Gastrocnemius medialis (tissue), 4 donors: ENCODE measurements around the gene RBBP8NL. TPM values are rescaled to one million over a fixed set of nuclear protein-coding genes. Genes with fewer than 3 reads are reported as not detected.
A peak's percentile ranks its signal among the peaks of the same experiment; 100 is the strongest.

Experiments
- ATAC-seq, 2 donors: fragments of 150-250 bp; one replicate each; pipeline ENCODE4 v1.9.1; 2016
- DNase-seq, 2 donors: peaks; one replicate each; pipeline ENCODE4 v3.0.0-alpha.2; 2019
- H3K27ac ChIP-seq, 4 donors: fragments of 200-600 bp; sonication (generic); 1 replicate in 1 of 4; 2 replicates in 3 of 4; pipeline ENCODE4 v1.5.1; 2016 to 2018; ENCODE audit warnings: mild to moderate bottlenecking in 2 of 4, moderate library complexity in 1 of 4
- H3K27me3 ChIP-seq, 3 donors: fragments of 200-600 bp; sonication (generic) in 2 of 3; 1 replicate in 1 of 3; 2 replicates in 2 of 3; pipeline versions ENCODE4 v1.5.1 to v1.6.0; 2016 to 2019; ENCODE audit warnings: mild to moderate bottlenecking in 1 of 3, moderate library complexity in 1 of 3
- H3K36me3 ChIP-seq, 2 donors: fragments of 200-600 bp; sonication (generic) in 1 of 2; one replicate each; pipeline ENCODE4 v1.5.1; 2017 to 2018
- H3K4me1 ChIP-seq, 2 donors: fragments of 200-600 bp; sonication (generic) in 1 of 2; one replicate each; pipeline ENCODE4 v1.5.1; 2016 to 2017; ENCODE audit warnings: mild to moderate bottlenecking in 2 of 2
- H3K4me3 ChIP-seq, 4 donors: fragments of 200-600 bp; sonication (generic) in 3 of 4; 1 replicate in 1 of 4; 2 replicates in 3 of 4; pipeline ENCODE4 v1.5.1; 2016 to 2019; ENCODE audit warnings: mild to moderate bottlenecking in 2 of 4
- H3K9me3 ChIP-seq, 3 donors: fragments of 200-600 bp; sonication (generic) in 2 of 3; 1 replicate in 1 of 3; 2 replicates in 2 of 3; pipeline ENCODE4 v1.5.1; 2016 to 2019
- CTCF ChIP-seq, 5 experiments: fragments of 450-650 bp in 3 of 5; fragments of 200-600 bp in 2 of 5; sonication (generic) in 2 of 5; IDR thresholded peaks in 4 of 5; conservative IDR thresholded peaks in 1 of 5; 1 replicate in 4 of 5; 2 replicates in 1 of 5; pipeline ENCODE4 v1.5.1; 2016 to 2019; ENCODE audit warnings: antibody characterized with exemption in 5 of 5, mild to moderate bottlenecking in 3 of 5, moderate library complexity in 3 of 5
- POLR2A ChIP-seq, 2 donors: fragments of 450-650 bp; IDR thresholded peaks; one replicate each; pipeline ENCODE4 v1.6.1; 2017; ENCODE audit warnings: antibody characterized with exemption in 2 of 2, mild to moderate bottlenecking in 2 of 2, moderate library complexity in 2 of 2
- in situ Hi-C, 4 donors: fragments of 200-750 bp; cut with MboI; loops; one replicate each; pipeline versions ENCODE4 v1.15.0 to v1.8.0; 2017; ENCODE audit warnings: low sequenced_read_pairs in 4 of 4
- intact Hi-C: fragments of 100-400 bp; cut with DNase I; formaldehyde crosslinking; loops from one replicate; pipeline ENCODE4 v1.15.1; 2023; ENCODE audit warnings: low total_unique reads
- total RNA-seq, 4 donors: library from RNA; depleted of rRNA; stranded (reverse); fragments of >200 nt; gene quantifications; one replicate each; pipeline versions ENCODE4 v1.1.0 to v1.2.3, GENCODE V29; 2016

RBBP8NL gene
- total RNA-seq, 4 donors from 2014 or later = not detected

DNA sequence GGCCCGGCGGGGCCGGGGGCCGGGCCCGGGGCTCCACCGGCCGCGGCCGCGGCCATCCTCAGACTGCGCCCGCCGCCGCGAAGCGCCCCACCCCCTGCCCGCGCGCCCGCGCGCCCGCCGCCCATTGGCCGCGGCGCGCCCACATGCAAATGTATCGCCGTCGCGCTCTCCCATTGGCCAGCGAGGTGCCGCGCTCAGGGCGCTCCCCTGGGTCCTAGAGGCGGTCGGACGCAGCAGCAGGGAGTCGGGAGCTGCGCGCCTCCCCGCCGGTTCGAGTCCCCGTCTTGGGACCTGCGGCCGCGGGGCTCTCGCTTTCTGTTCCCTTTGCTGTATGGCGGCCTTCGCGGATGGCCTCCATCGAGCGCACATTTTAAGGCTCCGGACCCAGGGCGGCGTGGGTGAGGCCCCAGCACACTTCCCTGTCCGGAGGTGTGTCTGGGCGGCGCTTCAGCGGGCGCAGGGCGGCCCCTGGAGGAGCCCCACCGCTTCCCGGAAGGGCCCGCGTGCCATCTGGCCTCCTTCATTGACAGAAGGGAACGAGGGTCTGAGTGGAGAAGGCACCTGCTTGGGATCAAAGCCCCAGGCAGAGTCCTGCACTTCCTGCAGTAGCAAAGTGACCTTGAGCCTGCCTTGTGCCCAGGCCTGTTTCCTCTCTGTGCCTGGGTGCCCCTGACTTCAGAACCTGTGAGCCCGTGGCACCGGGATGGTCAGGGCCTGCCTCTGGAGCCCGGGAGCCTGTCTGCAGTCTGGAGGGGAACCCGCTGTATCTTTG is 19.9 kb downstream of the RBBP8NL start, which contains the start of gene CABLES2:
Gene CABLES2, minus strand, starts transcription at position 65 of the 772 bp plus-strand sequence. Its CDS starts 9 bp downstream, at position 56.
- H3K36me3 ChIP-seq = no peaks in the 10 kb centered on the region
- peak within 1 kb of the TSS; percentile 53 to 63 (median 62) for H3K4me3 ChIP-seq
- TF ChIP-seq POLR2A (IDR thresholded peaks at IDR 0.05) (peak; percentile 15 to 52), CTCF (IDR thresholded peaks at IDR 0.05 in 4 of 5, conservative IDR thresholded peaks at IDR 0.05 in 1 of 5) (peak in 3 of 5 experiments; percentile 14 to 52 (median 44))
- H3K4me1 ChIP-seq = peaks cover 20 to 25% of the 10 kb centered on the region in 2 donors
- DNase-seq (peak; percentile 87 to 94), ATAC-seq (peak; percentile 94 to 95)
- intact Hi-C loops = loop anchor here (2.0 to 10.0 kb wide), 3 partner anchors 21 to 387 kb away; partner anchors contain the start of genes MRGBP and RPS21
- no peaks in the 10 kb centered on the region for H3K9me3 ChIP-seq
- H3K27ac ChIP-seq = peak within 1 kb of the TSS in 3 of 4 donors; percentile 3 to 62 (median 51)
- H3K27me3 ChIP-seq = no peaks in the 10 kb centered on the region
- in situ Hi-C loops = no loop called here

DNA sequence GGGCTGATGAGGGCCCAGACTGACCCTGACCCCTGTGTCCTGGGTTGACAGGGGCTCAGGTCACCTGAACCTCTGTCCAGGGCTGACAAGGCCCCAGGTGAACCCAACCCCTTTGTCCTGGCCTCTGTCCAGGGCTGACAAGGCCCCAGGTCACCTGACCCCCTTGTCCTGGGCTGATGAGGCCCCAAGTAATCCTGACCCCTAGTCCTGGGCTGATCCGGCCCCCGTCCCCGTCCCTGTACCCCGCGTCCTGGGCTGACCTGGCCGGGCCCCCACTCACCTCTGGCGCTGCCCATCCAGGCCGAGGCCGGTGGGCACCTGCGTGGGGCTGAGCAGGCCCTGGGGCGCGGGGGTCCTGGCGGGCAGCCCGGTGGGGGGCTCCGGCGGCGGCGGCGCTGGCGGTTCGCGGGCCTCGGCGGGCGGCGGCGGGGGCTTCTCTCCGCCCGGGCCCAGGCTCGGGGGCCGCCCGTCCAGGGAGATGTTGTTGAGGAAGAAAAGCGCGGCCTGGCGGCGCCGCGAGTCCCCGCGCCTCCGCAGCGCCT is 20.6 kb downstream of the RBBP8NL start:
- Histone ChIP-seq H3K27me3 (no peaks in the 10 kb centered on the region), H3K9me3 (no peaks in the 10 kb centered on the region), H3K4me3 (peak overlapping the region; percentile 53 to 63 (median 62)), H3K36me3 (no peaks in the 10 kb centered on the region), H3K4me1 (peaks cover 20 to 25% of the 10 kb centered on the region in 2 donors), H3K27ac (peak overlapping the region in 3 of 4 donors; percentile 3 to 62 (median 51))
- peak in 1 of 2 donors; percentile 37 for DNase-seq
- peak; percentile 7 to 16 for ATAC-seq
- intact Hi-C loops (loop anchor here (1.0 to 10.0 kb wide), 4 partner anchors 20 to 388 kb away; partner anchors contain the start of genes MRGBP and RPS21), in situ Hi-C loops (no loop called here)
- TF ChIP-seq CTCF (IDR thresholded peaks at IDR 0.05 in 4 of 5, conservative IDR thresholded peaks at IDR 0.05 in 1 of 5) = no peak
- TF ChIP-seq POLR2A (IDR thresholded peaks at IDR 0.05) = no peak

GRCh38 chr20:62405981-62406513 is 21.3 kb downstream of the RBBP8NL start:
- ATAC-seq = no peak
- Histone ChIP-seq H3K27me3 (no peaks in the 10 kb centered on the region), H3K27ac (peak overlapping the region in 3 of 4 donors; percentile 3 to 62 (median 51)), H3K9me3 (no peaks in the 10 kb centered on the region), H3K4me3 (peak overlapping the region; percentile 53 to 63 (median 62)), H3K4me1 (peaks cover 20 to 25% of the 10 kb centered on the region in 2 donors), H3K36me3 (no peaks in the 10 kb centered on the region)
- in situ Hi-C loops = no loop called here
- intact Hi-C loops = loop anchor here (1.0 to 10.0 kb wide), 4 partner anchors 19 to 389 kb away; partner anchors contain the start of genes MRGBP and RPS21
- TF ChIP-seq CTCF (IDR thresholded peaks at IDR 0.05 in 4 of 5, conservative IDR thresholded peaks at IDR 0.05 in 1 of 5) (no peak), POLR2A (IDR thresholded peaks at IDR 0.05) (no peak)
- DNase-seq = no peak

DNA sequence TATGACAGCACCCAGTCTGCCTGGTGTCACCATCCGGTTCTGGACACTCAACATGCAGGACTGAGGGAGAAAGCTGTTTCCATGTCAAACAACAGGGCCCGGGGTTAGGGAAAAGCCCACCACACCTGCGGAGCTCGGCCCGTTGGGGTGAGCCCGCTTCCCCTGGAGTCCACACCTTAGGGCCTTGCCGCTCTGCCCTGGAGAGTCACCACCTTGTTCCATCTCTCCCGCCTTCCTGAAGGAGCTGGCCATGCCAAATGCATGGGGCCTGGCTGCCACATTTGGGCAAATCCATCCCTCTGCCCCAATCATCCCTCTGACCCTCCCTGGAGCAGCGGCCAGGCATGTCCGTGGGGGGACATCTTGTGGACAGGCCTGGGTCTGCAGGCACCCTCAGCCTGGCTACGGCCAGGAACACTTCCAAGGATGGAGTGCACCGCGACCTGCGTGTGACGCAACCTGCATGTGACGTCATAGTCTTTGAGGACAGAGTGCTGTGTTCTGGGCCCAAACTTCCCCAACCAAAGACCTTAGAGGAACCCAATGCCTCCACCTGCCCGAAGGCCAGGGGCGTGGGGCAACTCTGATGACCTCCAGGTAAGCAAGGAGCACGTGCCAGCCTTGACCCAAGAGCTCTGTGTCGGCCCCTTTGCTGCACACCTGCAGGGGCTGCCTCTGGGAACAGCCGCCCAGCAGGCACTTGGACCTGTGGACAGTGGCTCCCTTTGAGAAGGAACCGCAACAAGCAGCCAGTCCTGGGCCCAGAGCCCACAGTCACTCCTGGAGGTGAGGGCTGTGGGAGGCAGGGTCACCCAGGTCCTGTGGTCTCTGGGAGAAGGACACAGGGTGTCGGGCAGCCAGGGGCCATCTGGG is 22.0 kb downstream of the RBBP8NL start:
- Histone ChIP-seq H3K9me3 (no peaks in the 10 kb centered on the region), H3K36me3 (no peaks in the 10 kb centered on the region), H3K4me3 (no peak overlapping the region), H3K27ac (peak overlapping the region in 1 of 4 donors; percentile 3), H3K4me1 (peaks cover 20 to 25% of the 10 kb centered on the region in 2 donors), H3K27me3 (no peaks in the 10 kb centered on the region)
- TF ChIP-seq CTCF (IDR thresholded peaks at IDR 0.05 in 4 of 5, conservative IDR thresholded peaks at IDR 0.05 in 1 of 5) (peak; percentile 24 to 66 (median 48)), POLR2A (IDR thresholded peaks at IDR 0.05) (no peak)
- ATAC-seq = no peak
- in situ Hi-C loops = no loop called here
- intact Hi-C loops = loop anchor here (5.0 to 10.0 kb wide), 2 partner anchors 92 to 389 kb away; partner anchors contain the start of gene MRGBP
- peak in 1 of 2 donors; percentile 58 for DNase-seq
